GM19463 (cell line): Measurements from ENCODE around the gene AHRR.
"Not testable (repeated sequence)": the region's sequence is repeated elsewhere in the genome, so short reads cannot be mapped to it uniquely, and the experiment has no call there.

Experiments used
- ATAC-seq: cut with Tn5 transposase; IDR thresholded peaks from one replicate; pipeline ENCODE4 v1.9.1; 2021; ENCODE audit warnings: mild to moderate bottlenecking, moderate library complexity; ENCODE audit not compliant: unreplicated experiment

The AHRR gene

DNA sequence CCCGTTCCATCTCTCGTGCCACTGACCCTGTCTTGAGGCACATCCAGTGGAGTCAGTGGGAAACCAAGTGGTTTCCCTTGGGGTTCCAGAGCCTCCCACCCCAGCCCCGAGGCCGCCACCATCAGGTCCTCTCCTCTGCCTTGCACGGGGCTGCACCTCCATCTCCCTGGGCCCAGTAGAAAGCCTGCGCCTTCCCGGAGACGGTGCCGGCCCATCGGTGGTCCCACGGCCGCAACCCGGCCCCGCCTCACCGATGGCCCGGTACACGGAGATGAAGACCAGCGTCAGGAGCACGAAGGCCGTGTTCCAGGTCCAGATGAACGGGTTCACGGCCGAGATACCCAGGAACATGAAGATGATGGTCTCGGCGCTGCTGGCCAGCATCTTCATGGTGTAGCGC lies 161.5 kb downstream of the AHRR start:
- ATAC-seq, result no peak

DNA sequence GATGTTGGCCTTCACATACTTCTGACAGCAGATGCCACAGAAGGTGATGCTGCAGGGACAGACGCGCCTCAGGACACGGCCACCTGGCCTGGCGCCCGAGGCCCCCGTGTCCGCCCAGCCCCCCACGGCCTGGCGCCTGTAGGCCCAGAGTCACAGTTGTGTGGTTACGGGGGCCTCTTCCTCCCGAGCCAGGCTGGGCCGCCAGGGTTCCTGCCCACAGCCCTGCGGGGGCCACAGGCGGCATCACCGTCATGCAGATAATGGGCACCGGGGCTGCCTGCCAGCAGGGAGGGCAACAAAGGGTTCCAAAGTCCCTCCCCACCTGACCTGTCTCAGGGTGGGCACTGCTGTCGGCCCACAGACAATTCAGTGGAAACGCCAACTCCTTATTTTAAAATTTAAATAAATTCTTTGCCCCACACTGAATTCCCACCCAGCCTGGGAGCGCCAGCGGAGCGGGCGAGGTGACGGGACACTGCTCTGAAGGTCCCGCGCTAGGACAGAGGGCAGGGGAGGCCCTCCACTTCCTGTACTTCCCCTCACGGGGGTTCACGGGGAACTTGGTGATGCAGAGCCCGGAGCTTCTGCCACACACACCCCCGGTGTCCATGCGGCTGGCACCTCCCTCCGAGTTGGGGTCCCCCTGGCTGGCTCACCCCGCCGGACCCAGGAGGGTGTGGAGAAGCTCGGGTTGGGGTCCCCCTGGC lies 162.1 kb downstream of the AHRR start:
- no peak for ATAC-seq

DNA sequence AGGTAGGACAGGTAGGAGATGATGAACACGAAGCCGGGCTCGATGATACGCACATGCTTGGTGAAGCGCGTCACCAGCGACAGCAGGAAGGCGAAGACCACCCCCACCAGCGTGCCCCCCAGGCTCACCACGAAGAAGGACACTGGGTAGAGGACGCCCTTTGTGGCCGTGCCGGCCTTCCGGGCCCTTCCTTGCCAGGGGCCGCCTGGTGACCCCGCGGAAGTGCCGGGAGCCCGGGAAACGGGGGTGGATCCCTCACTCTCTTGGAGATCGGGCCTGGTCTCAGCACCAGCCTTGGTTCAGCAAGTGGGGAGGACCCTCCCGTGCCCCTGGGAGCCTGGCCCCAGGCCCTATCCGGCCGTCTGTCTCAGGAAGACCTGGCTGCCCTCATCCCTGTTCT lies 163.0 kb downstream of the AHRR start:
- ATAC-seq, result no peak

DNA sequence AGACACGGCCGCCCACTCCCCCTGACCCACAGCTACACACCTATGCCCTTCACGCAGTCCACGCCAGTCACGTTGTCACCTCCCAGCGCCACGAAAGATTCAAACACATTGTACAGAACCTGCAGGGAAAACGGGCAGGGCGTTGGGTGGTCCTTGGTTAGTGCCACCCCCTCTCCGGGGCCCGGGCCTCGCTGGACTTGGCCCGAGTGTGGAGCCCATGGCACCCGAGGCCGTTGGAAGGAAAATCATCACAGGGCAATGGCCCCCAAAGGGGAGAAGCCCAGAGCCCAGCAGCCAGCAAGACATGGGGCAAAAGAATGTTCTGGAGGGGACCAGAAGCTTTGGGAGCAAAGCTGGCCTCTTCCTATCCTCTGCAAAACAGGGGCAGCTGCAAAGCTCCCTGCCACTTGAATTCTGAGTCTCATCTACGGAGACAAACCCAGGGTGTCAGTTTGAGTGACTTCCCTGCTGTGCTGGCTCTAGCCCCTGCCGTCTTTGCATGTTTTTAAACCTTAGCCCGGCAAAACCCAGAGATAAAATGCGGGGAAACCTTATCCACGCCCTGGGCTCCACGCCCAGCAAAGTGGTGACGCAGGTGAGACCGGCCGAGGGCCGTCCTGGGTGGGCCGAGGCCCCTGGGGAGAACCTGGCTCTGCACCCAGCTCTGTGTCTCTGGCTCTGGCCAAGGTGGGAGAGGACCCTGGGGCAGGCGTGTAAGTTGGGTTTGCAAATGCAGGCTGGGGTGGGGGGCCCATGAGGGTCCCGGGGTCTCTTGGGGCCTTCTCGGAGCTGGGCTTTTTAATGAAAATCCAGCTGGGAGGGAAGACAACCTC lies 163.8 kb downstream of the AHRR start:
- ATAC-seq, result no peak

DNA sequence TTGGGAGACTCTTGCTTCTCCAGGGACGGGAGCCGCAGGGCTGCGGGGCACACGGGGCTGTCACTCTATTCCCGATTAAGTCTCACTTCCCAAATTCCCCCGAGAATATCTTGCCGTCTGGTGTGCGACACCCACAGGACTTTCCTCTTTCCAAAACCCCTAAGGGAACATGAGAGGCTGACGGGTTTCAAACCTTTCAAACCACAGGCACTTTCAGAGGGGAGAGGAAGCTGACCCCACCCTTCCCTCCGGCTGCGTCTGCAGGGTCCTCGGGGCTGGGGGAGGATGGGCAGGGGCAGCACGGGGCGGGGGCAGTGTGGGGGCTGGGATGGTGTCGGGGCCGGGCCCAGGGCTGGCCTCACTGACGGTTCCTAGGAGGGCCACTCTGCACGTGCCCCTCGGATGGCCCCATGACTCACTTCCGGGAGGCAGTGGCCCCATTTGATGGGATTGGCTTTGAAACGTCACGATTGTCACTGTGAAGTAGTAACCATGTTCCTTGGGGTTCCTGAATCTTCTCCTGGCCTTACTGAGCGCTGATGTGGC lies 164.5 kb downstream of the AHRR start:
- no peak for ATAC-seq

DNA sequence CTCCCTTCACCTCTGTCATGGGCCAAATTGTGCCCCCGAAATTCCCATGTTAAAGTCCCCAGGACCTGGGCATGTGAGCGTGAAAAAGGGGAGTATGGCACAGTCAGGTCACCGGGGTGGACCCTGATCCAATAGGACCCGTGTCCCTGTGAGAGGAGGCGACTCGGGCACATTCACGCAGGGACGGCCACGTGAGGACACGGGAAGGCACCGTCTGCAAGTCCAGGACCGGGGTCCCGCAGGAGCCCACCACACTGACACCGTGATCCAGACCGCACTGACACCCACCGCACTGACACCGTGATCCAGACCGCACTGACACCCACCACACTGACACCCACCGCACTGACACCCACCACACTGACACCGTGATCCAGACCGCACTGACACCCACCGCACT lies 165.1 kb downstream of the AHRR start:
- ATAC-seq, result not testable (repeated sequence)
